Ishikawa (cell line): ENCODE results near the gene SH3TC2.

Source experiments
- EGR1 ChIP-seq: IDR thresholded peaks from 2 replicates; pipeline ENCODE4 v1.6.1; 2012
- TCF12 ChIP-seq: IDR thresholded peaks from 2 replicates; pipeline ENCODE4 v1.6.1; 2012; ENCODE audit warnings: low read depth
- YY1 ChIP-seq: IDR thresholded peaks from 2 replicates; pipeline ENCODE4 v1.6.1; 2012; ENCODE audit warnings: low read depth

GRCh38 chr5:148980731-148981130 is 82.1 kb downstream of the SH3TC2 start:
- TF ChIP-seq EGR1 (no peak), TCF12 (no peak), YY1 (no peak)
